Fibroblast of lung (primary cell): ENCODE measurements around the gene ASIC2.

Experiments
- CTCF ChIP-seq, 2 donors: IDR thresholded peaks in 1 of 2; conservative IDR thresholded peaks in 1 of 2; 1 replicate in 1 of 2; 2 replicates in 1 of 2; pipeline ENCODE4 v1.5.1; 2011 to 2012; ENCODE audit warnings: low read length in 2 of 2, control low read depth in 1 of 2, inconsistent platforms in 1 of 2, low read depth in 1 of 2, mild to moderate bottlenecking in 1 of 2
- EZH2 ChIP-seq: IDR thresholded peaks from 2 replicates; pipeline ENCODE4 v1.5.1; 2012; ENCODE audit warnings: low read length, control low read depth, mild to moderate bottlenecking; ENCODE audit errors: missing control alignments

GRCh38 chr17:33175562-33175961 lies 117.5 kb downstream of the ASIC2 start:
- TF ChIP-seq CTCF (conservative IDR thresholded peaks at IDR 0.05 in 1 of 2, IDR thresholded peaks at IDR 0.05 in 1 of 2; ENCODE audit: low read depth in 1 of 2, low read length in 2 of 2): no peak
- no peak for TF ChIP-seq EZH2
